HCT116 (cell line): ENCODE results near the gene KIAA1755.

Source experiments
- CTCF ChIP-seq, 3 experiments: fragments of 200-600 bp in 1 of 3; sonication (generic) in 1 of 3; IDR thresholded peaks in 2 of 3; conservative IDR thresholded peaks in 1 of 3; 2 replicates each; pipeline ENCODE4 v1.5.1; 2012 to 2017; ENCODE audit warnings: low read depth in 2 of 3, low read length in 2 of 3, antibody characterized with exemption in 1 of 3, borderline replicate concordance in 1 of 3, control low read depth in 1 of 3, mild to moderate bottlenecking in 1 of 3, mixed read lengths in 1 of 3, mixed run types in 1 of 3, moderate library complexity in 1 of 3; ENCODE audit not compliant: insufficient read depth in 1 of 3
- EZH2 ChIP-seq: fragments of 200-600 bp; sonication (generic); IDR thresholded peaks from 2 replicates; pipeline ENCODE4 v1.6.1; 2017; ENCODE audit warnings: antibody characterized with exemption, mixed run types
- EZH2phosphoT487 ChIP-seq: fragments of 200-600 bp; IDR thresholded peaks from 2 replicates; pipeline ENCODE4 v1.6.1; 2018; ENCODE audit warnings: antibody characterized with exemption, borderline replicate concordance
- POLR2AphosphoS5 ChIP-seq: IDR thresholded peaks from 2 replicates; pipeline ENCODE4 v1.6.1; 2011; ENCODE audit warnings: mild to moderate bottlenecking, low read depth, low read length, moderate library complexity
- RAD21 ChIP-seq: IDR thresholded peaks from 2 replicates; pipeline ENCODE4 v1.6.1; 2012; ENCODE audit warnings: low read depth, mild to moderate bottlenecking
- SIN3A ChIP-seq: IDR thresholded peaks from 2 replicates; pipeline ENCODE4 v1.6.1; 2012; ENCODE audit warnings: low read depth
- SP1 ChIP-seq: IDR thresholded peaks from 2 replicates; pipeline ENCODE4 v1.6.1; 2012; ENCODE audit warnings: low read depth
- ZNF274 ChIP-seq: fragments of 200-500 bp; sonication (Bioruptor generic); IDR thresholded peaks from 2 replicates; pipeline ENCODE4 v1.6.1; 2014; ENCODE audit warnings: mild to moderate bottlenecking, low read depth, low read length, inconsistent platforms
- TF ChIP-seq, protein P1 (sequence below): IDR thresholded peaks from 2 replicates; pipeline ENCODE4 v1.6.1; 2012
- TF ChIP-seq, protein P2 (sequence below): IDR thresholded peaks from 2 replicates; pipeline ENCODE4 v1.6.1; 2012

DNA sequence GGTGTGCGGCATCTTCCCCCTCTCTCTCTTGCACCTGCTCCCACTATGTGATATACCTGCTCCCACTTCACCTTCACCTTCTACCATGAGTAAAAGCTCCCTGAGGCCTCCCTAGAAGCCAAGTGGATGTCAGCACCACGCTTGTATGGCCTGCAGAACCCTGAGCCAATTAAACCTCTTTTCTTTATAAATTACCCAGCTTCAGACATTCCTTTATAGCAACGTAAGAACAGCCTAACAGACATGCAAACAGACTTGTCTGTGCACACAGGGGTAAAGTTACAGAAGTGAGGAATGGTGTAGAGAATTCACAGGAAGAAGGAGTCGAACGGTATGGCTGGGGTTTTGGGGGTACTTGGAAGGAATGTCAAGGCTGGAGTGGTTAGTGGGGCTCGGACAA, 80.7 kb downstream of the KIAA1755 start:
- no peak for TF ChIP-seq CTCF (IDR thresholded peaks at IDR 0.05 in 2 of 3, conservative IDR thresholded peaks at IDR 0.05 in 1 of 3; ENCODE audit: borderline replicate concordance in 1 of 3, insufficient read depth in 1 of 3, low read depth in 2 of 3, low read length in 2 of 3)
- no peak for TF ChIP-seq POLR2AphosphoS5
- no peak for TF ChIP-seq EZH2phosphoT487
- TF ChIP-seq SIN3A = no peak
- TF ChIP-seq, protein P1, sequence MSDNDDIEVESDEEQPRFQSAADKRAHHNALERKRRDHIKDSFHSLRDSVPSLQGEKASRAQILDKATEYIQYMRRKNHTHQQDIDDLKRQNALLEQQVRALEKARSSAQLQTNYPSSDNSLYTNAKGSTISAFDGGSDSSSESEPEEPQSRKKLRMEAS = no peak
- no peak for TF ChIP-seq SP1
- TF ChIP-seq RAD21 = no peak
- TF ChIP-seq, protein P2, sequence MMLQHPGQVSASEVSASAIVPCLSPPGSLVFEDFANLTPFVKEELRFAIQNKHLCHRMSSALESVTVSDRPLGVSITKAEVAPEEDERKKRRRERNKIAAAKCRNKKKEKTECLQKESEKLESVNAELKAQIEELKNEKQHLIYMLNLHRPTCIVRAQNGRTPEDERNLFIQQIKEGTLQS = no peak
- no peak for TF ChIP-seq ZNF274
- TF ChIP-seq EZH2 = no peak
